ENCODE measurements around the gene RSRP1.
"Not testable (repeated sequence)": the region's sequence is repeated elsewhere in the genome, so short reads cannot be mapped to it uniquely, and the experiment has no call there.

The RSRP1 gene

GRCh38 chr1:25239681-25240541 lies 7.3 kb downstream of the RSRP1 start:
- in situ Hi-C loops (cut with MboI; ENCODE audit: low pct_unique_long_range_greater_than_20kb, low sequenced_read_pairs, unreplicated experiment) = no loop called here
- peak; percentile 47 for TF ChIP-seq CTCF (IDR thresholded peaks at IDR 0.05; ENCODE audit: extremely low read depth, insufficient read depth, missing control alignments)
- peak; percentile 87 for DNase-seq (ENCODE audit: low spot score)

DNA sequence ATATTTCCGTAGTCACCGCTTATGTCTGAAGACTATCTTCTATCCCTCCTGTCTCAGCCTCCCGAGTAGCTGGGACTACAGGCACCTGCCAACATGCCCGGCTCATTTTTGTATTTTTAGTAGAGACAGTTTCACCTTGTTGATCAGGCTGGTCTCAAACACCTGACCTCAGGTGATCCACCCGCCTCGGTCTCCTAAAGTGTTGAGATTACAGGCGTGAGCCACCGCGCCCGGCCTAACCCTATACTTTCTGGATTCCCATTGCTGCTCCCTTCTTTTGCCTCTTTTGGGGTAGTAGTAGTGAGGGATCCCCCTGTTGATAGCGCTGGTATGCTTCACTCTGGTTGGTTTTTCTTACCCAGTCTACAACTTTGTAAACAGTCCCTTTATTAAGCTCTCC lies 9.2 kb downstream of the RSRP1 start:
- DNase-seq (ENCODE audit: low spot score) = no peak
- in situ Hi-C loops (cut with MboI; ENCODE audit: low pct_unique_long_range_greater_than_20kb, low sequenced_read_pairs, unreplicated experiment) = no loop called here
- TF ChIP-seq CTCF (IDR thresholded peaks at IDR 0.05; ENCODE audit: extremely low read depth, insufficient read depth, missing control alignments) = no peak

- DNase-seq (ENCODE audit: low spot score); in situ Hi-C loops (cut with MboI; ENCODE audit: low pct_unique_long_range_greater_than_20kb, low sequenced_read_pairs, unreplicated experiment): not testable (repeated sequence)
These were observed 11.0 kb downstream of the RSRP1 start for GRCh38 chr1:25236261-25236660.

DNA sequence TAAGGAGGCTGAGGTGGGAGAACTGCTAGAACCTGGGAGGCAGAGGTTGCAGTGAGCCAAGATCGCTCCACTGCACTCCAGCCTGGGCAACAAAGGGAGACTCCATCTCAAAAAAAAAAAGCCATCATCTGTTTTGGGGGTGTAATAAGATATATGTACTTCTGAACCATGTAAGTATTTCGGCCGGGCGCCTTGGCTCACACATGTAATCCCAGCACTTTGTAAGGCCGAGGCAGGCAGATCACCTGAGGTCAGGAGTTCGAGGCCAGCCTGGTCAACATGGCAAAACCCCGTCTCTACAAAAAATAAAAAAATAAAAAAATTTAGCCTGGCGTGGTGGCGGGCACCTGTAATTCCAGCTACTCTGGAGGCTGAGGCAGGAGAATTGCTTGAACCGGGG lies 11.8 kb downstream of the RSRP1 start:
- in situ Hi-C loops (cut with MboI; ENCODE audit: low pct_unique_long_range_greater_than_20kb, low sequenced_read_pairs, unreplicated experiment); DNase-seq (ENCODE audit: low spot score): not testable (repeated sequence)

DNA sequence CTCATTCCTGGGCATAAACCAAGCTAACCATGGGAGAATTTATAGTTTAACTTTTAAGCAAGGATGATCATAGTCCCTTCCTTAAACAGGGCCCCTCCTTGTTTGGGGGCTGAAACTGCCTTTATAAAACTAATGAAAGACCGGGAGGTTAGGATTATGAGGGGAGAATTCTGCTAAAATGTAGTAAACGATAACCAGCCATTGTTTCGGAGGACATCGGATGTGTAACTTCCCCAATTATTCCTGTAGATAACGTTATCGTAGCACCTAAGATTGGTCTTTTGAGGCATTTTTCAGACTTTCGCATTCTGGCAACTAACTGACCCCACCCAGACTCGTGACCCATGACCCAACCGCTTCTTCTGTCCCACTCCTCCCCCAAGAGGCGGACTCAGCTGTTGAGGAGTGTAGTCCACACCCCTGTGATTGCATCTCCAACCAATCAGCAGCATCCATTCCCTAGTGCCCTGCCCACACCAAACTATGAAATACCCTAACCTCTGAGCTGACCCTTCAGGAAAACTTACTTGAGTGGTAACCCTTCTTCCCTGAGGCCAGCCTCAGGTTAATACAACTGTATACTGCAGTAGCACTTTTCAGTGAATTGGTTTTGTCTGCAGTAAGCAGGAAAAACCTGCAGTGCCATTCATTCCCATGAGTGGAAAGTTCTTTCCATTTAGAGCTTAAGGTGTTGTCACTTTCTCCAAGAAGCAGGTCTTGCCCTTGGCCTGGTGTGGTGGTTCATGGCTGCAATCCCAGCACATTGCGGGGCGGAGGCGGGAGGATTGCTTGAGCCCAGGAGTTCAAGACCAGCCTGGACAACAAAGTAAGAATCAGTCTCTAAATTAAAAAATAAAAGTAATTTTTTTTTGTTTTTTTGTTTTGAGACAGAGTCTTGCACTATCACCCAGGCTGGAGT lies 14.1 kb downstream of the RSRP1 start:
- in situ Hi-C loops (cut with MboI; ENCODE audit: low pct_unique_long_range_greater_than_20kb, low sequenced_read_pairs, unreplicated experiment) = no loop called here
- no peak for TF ChIP-seq CTCF (IDR thresholded peaks at IDR 0.05; ENCODE audit: extremely low read depth, insufficient read depth, missing control alignments)
- peak; percentile 76 for DNase-seq (ENCODE audit: low spot score)

DNA sequence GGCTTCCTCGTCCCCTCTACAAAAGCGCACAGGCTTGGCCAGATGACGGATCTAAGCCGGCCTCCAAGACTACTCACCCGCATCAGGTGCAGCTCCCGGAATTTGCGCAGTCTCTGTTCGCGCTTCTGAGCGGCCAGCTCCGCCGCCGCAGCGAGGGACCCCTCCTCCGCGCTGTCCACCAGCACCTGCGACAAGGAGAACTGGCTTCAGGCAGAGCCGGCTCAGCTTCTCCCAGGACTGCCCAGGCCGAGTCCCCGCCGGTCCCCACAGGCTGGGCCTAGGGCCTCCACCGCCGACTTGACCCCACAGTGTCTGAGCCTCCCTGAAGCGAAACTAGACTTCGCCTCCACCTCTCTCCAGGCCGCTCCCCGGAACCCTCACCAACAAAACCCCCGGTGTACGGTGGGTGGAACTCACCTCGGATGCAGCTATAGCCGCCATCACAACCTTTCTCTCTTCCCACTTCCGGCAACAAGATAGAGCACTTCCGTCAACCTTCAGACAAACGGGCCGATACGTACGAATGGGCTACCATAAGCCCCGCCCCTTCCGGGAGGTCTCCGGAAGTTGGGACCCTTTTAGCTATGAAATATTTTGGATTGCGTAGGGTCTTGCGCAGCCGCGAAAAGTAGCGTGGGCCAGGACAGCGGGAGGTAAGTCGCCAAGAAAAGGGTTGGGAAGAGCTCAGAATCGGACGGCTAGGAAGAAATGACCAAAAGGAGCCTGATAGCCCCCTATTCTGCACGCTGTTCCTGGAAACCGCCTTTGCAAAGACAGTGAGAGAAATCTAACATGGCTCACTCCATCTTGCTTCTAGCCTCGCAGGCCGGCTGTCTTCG lies 15.0 kb downstream of the RSRP1 start, which contains the start of gene SYF2:
Gene SYF2, minus strand, starts transcription at position 476 of the 839 bp plus-strand sequence. Its CDS starts 35 bp downstream, at position 441.
- DNase-seq (ENCODE audit: low spot score) = peak; percentile 95
- in situ Hi-C loops (cut with MboI; ENCODE audit: low pct_unique_long_range_greater_than_20kb, low sequenced_read_pairs, unreplicated experiment) = no loop called here
- TF ChIP-seq CTCF (IDR thresholded peaks at IDR 0.05; ENCODE audit: extremely low read depth, insufficient read depth, missing control alignments) = no peak

DNA sequence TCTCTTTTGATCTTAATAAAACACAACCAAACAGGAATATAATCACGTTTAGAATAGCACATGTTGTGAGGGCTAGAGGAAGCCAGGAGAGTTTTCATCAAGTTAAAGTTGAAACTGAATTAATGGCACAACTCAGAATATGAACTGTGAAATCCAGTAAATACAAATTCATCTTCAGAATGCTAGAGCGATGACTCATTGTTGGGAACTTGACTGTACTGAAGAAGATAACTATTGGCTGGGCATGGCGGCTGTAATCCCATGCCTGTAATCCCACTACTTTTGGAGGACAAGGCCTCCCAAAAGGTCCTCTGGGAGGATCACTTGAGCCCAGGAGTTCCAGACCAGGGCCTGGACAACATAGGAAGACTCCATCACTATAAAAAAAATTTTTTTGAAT lies 23.8 kb downstream of the RSRP1 start:
- no peak for DNase-seq (ENCODE audit: low spot score)
- TF ChIP-seq CTCF (IDR thresholded peaks at IDR 0.05; ENCODE audit: extremely low read depth, insufficient read depth, missing control alignments) = no peak
- in situ Hi-C loops (cut with MboI; ENCODE audit: low pct_unique_long_range_greater_than_20kb, low sequenced_read_pairs, unreplicated experiment) = no loop called here
